Spinal cord (tissue), 10 donors: ENCODE data around the gene OTUB2. TPM values are rescaled to one million over a fixed set of nuclear protein-coding genes. Genes with fewer than 3 reads are reported as not detected.

Experiments used
- DNase-seq, 6 donors: peaks; one replicate each; pipeline versions ENCODE4 v3.0.0 to v3.0.0-alpha.2; 2013 to 2015; ENCODE audit warnings: low spot score in 6 of 6, low read depth in 4 of 6
- H3K27ac ChIP-seq: one replicate; pipeline ENCODE4 v1.5.1; 2013; ENCODE audit warnings: low read depth, low read length, control low read depth
- H3K27me3 ChIP-seq: one replicate; pipeline ENCODE4 v1.6.1; 2013; ENCODE audit warnings: low read length; ENCODE audit not compliant: control insufficient read depth, insufficient read depth
- H3K36me3 ChIP-seq: one replicate; pipeline ENCODE4 v1.6.1; 2013; ENCODE audit warnings: low read length; ENCODE audit not compliant: control insufficient read depth, insufficient read depth
- H3K4me1 ChIP-seq: one replicate; pipeline ENCODE4 v1.6.1; 2013; ENCODE audit warnings: low read length; ENCODE audit not compliant: control insufficient read depth, insufficient read depth
- H3K4me3 ChIP-seq: one replicate; pipeline ENCODE4 v1.5.1; 2013; ENCODE audit warnings: low read depth, low read length, control low read depth
- H3K9me3 ChIP-seq: one replicate; pipeline ENCODE4 v1.6.1; 2013; ENCODE audit warnings: low read length; ENCODE audit not compliant: control insufficient read depth, insufficient read depth
- WGBS: methylation state at CpG from one replicate; pipeline ENCODE4 v1.1.5; 2013; ENCODE audit warnings: missing lambda C conversion rate; ENCODE audit not compliant: insufficient coverage; 5-methylcytosine and 5-hydroxymethylcytosine counted together
- polyA plus RNA-seq, 2 donors: library from polyadenylated mRNA; unstranded; fragments of 120-200 nt; gene quantifications; one replicate each; pipeline ENCODE4 v1.2.1, GENCODE V29; 2013; ENCODE audit not compliant: insufficient read length in 2 of 2
- total RNA-seq, 2 donors: library from RNA; depleted of rRNA in 1 of 2; stranded (reverse); fragments of 120-200 nt in 1 of 2; fragments of >200 nt in 1 of 2; gene quantifications; one replicate each; pipeline versions ENCODE4 v1.2.3 to v1.2.4, GENCODE V29; 2013 to 2014
- donor health status: healthy.

The OTUB2 gene
- total and polyA plus RNA-seq, 4 donors = 3.6 to 5.8 (median 4.3) TPM

DNA sequence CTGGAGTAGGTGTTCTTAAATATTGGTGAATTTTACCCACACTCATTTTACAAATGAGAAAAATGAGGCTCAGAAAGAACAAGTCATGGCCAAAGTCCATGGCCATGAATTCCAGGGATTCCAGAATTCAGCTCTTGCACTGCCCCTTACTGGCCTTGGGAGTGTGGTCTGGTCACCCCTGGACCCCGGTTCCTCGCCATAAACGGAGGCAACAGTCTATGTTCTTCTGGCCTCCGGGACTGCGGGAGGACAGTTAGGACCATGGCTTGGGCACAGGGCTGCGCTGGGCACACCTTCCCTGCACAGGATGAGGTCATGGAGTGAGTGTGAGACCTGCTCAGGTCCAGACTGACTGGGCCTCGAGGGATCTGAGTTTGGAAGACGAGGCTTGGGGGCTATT, 22.1 kb upstream of the OTUB2 start:
- no peak for DNase-seq
- H3K4me1 ChIP-seq = peaks cover 14% of the 10 kb centered on the region
- H3K4me3 ChIP-seq = no peak overlapping the region
- peaks cover 3% of the 10 kb centered on the region for H3K36me3 ChIP-seq
- 90% methylated on average over 8 of the region's 8 CpGs for WGBS
- H3K9me3 ChIP-seq = no peaks in the 10 kb centered on the region
- no peak overlapping the region for H3K27ac ChIP-seq
- H3K27me3 ChIP-seq = peaks cover 4% of the 10 kb centered on the region

DNA sequence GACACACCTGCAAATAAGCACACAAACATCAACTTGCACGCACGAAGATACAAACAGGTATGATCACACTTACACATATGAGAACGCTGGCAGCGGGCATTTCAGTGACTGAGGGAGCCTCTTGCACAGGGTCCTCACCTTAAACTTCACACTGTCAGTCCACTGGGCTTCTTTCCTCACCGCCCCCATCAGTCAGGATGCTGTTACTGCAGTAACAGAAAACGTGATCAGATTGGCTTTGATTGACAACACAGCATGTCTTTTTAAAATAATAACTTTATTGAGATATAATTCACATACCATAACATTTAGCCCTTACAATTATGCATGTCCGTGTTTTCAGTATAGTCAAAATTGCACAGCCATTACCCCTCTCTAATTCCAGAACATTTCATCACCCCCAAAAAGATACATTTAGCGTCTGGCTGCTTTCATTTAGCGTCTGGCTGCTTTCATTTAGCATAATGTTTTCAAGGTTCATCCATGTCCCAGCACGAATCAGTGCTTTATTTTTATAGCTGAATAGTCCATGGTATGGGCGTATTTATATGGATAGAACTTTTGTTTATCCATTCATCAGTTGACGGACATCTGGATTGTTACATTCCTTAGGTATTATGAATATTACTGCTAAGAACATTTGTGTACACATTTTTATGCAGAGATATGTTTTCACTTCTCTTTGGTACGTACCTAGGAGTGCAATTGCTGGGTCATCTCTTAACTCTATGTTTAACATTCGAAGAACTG, 20.6 kb upstream of the OTUB2 start:
- H3K9me3 ChIP-seq = no peaks in the 10 kb centered on the region
- DNase-seq = peak in 1 of 6 donors; percentile 49
- peaks cover 4% of the 10 kb centered on the region for H3K27me3 ChIP-seq
- peaks cover 21% of the 10 kb centered on the region for H3K4me1 ChIP-seq
- H3K27ac ChIP-seq = no peak overlapping the region
- H3K36me3 ChIP-seq = peaks cover 2% of the 10 kb centered on the region
- 49% methylated on average over 8 of the region's 14 CpGs for WGBS
- no peak overlapping the region for H3K4me3 ChIP-seq

DNA sequence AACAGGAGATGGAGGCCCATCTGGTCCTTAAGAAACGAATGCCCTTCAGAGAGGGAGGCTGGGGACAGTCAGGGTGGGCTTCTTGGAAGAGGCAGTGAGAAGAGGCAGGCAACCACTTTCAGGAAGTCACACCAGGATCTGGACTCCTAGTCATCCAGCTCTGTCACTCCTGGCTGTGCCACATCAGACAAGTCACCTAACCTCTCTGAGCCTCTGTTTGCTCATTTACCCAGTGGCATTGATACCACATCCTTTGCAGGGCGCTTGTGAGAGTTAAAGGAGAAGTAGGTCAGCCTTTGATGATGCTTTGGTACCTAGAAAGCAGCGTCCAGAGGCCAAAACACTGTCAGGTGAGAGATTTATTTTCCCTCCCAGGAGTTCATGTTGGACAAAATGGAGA, 17.9 kb upstream of the OTUB2 start:
- H3K36me3 ChIP-seq = no peaks in the 10 kb centered on the region
- H3K27ac ChIP-seq = no peak overlapping the region
- no peaks in the 10 kb centered on the region for H3K9me3 ChIP-seq
- DNase-seq = no peak
- H3K27me3 ChIP-seq = no peaks in the 10 kb centered on the region
- 44% methylated on average over 1 of the region's 3 CpGs for WGBS
- H3K4me1 ChIP-seq = peaks cover 14% of the 10 kb centered on the region
- H3K4me3 ChIP-seq = no peak overlapping the region

DNA sequence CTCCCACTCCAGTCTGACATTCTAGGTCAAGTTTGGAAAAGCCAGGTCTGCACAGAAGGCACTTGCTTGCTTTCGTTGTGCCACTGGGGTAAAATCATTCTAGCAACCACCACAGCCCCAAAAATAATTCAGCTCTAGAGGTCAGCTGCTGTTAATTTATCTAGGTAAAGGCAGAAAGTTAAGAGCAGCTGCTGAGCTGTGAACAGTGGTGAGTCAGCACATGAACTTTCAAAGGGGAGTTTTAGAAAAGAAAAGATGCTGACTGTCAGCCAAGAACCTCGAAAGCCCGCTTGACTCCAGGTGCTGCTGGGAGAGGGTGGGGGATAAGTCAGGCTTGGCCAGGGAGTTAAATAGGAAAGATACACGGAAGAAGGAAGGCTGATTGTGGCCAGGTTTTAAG, 16.4 kb upstream of the OTUB2 start:
- DNase-seq = peak in 2 of 6 donors; percentile 43 to 67
- peaks cover 14% of the 10 kb centered on the region for H3K4me1 ChIP-seq
- 8% methylated on average over 3 of the region's 4 CpGs for WGBS

DNA sequence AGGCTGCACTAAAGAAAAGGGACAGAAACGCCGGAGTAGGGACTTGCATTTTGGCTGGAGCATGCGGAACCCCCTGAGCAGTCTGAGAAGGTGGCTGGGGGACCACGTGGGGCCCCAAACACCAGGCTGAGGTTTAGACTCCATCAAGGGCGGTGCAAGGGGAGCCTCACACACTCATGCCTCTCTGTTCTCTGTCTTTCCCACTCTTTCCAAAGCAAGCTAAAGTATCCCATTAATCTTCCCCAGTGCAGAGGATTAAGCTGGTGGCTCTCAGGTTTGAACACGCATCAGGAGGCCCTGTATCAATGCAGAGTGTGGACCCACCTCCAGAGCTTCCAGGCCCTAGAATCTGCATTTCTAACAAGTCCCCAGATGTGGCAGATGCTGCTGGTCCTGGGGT, 15.5 kb upstream of the OTUB2 start:
- H3K27ac ChIP-seq = no peak overlapping the region
- H3K4me1 ChIP-seq = peaks cover 14% of the 10 kb centered on the region
- no peaks in the 10 kb centered on the region for H3K27me3 ChIP-seq
- H3K36me3 ChIP-seq = no peaks in the 10 kb centered on the region
- DNase-seq = no peak
- WGBS = 98% methylated on average over 6 of the region's 6 CpGs
- H3K9me3 ChIP-seq = no peaks in the 10 kb centered on the region
- no peak overlapping the region for H3K4me3 ChIP-seq

More for the DNA sequence above, 16.4 kb upstream of the OTUB2 start:
- Histone ChIP-seq H3K9me3 (no peaks in the 10 kb centered on the region), H3K27me3 (no peaks in the 10 kb centered on the region), H3K36me3 (no peaks in the 10 kb centered on the region), H3K4me3 (no peak overlapping the region), H3K27ac (no peak overlapping the region)

DNA sequence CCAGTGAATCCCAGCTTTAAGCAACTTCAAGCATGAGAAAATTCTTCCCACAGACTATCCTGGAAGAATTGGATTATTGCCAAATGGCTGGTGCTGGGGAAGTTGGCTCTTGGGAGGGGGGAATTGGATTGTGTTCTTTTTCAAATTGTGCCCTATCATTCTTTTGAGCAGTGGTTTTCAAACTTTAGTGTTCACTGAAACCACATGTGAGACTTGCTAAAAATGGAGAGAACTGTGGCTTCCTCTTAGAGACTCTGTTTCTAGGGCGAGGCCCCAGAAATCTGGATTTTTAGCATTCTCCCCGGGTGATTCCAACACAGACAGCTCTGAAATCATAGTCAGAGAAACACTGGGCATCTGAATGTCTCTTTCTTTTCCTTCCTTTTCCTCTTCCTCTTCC, 14.3 kb upstream of the OTUB2 start:
- WGBS = 68% methylated on average over 2 of the region's 2 CpGs
- no peaks in the 10 kb centered on the region for H3K36me3 ChIP-seq

DNA sequence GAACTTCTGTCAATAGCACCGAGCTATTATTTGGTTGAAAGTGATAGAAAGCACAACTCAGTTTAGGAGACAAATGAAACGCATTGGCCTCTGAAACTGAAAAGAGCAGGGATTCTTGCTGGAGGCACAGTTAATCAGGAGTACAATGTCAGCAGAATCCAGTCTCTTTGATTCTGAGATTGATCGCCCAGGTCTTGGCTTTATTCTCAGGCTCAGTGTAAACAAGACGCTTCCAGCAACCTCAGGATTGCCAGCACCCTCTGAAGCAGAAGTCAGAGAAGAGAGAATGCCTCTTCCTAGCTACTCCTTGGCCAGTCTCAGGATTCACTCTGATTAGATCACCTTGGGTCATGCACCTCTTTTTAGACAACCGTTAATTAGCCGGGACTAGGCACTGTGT, 11.8 kb upstream of the OTUB2 start:
- 27% methylated on average over 6 of the region's 6 CpGs for WGBS
- Histone ChIP-seq H3K27ac (no peak overlapping the region), H3K9me3 (no peaks in the 10 kb centered on the region), H3K4me3 (no peak overlapping the region), H3K36me3 (no peaks in the 10 kb centered on the region), H3K4me1 (peaks cover 22% of the 10 kb centered on the region), H3K27me3 (no peaks in the 10 kb centered on the region)
- DNase-seq = peak in 3 of 6 donors; percentile 33 to 58 (median 49)

More for the DNA sequence above, 14.3 kb upstream of the OTUB2 start:
- Histone ChIP-seq H3K4me1 (peaks cover 21% of the 10 kb centered on the region), H3K27me3 (no peaks in the 10 kb centered on the region), H3K9me3 (no peaks in the 10 kb centered on the region), H3K4me3 (no peak overlapping the region), H3K27ac (no peak overlapping the region)
- DNase-seq = peak in 2 of 6 donors; percentile 39 to 73

DNA sequence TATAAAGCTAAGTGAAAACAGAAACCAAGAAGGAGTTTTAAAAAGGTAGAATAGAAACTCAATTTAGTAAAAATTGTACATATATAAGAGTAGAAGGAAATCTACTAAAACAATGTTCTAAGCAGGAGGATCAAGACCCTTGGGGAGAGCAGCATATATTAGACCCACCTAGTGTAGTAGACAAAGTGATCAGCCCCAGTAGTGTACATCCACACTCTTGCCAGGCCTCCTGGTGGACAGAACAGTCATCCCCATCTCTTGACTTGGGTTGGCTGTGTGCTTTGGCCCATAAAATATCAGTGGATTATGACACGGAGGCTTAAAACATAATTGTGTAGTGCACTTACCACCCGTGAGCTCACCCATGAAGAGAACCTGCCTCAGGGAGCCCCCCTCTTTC, 10.9 kb upstream of the OTUB2 start:
- 100% methylated on average over 2 of the region's 2 CpGs for WGBS
- H3K9me3 ChIP-seq = no peaks in the 10 kb centered on the region
- no peaks in the 10 kb centered on the region for H3K27me3 ChIP-seq
- H3K27ac ChIP-seq = no peak overlapping the region
- H3K4me3 ChIP-seq = no peak overlapping the region
- no peaks in the 10 kb centered on the region for H3K36me3 ChIP-seq
- no peak for DNase-seq
- peaks cover 15% of the 10 kb centered on the region for H3K4me1 ChIP-seq

DNA sequence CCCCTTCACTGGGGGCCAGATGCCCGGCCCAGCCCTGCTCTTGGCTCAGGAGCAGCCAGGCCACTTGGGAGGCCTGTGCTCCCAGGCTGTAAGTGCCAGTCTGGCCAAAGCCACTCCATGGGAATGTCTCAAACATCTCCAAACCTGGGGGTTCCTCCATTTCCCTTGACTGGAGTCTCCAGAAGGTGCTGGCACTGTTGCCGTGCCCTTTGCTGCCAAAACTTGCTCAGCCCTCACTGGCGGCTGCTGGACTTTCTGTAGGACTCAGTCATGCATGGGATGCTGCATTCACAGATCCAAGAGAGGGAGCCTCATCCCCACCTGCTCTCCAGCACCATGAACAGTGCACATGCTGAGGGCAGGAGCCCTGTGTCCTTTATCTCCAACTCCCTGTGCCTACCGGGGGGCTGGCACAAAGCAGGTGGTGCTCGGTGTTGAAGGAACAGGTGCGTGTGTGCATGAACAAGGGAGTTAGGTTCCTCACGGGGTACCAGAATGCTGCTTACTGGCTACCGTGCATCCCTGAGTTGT, 9.6 kb upstream of the OTUB2 start:
- Histone ChIP-seq H3K4me1 (peaks cover 8% of the 10 kb centered on the region), H3K36me3 (no peaks in the 10 kb centered on the region), H3K9me3 (no peaks in the 10 kb centered on the region), H3K4me3 (no peak overlapping the region), H3K27ac (no peak overlapping the region), H3K27me3 (no peaks in the 10 kb centered on the region)
- peak in 1 of 6 donors; percentile 43 for DNase-seq
- WGBS = 80% methylated on average over 8 of the region's 8 CpGs

DNA sequence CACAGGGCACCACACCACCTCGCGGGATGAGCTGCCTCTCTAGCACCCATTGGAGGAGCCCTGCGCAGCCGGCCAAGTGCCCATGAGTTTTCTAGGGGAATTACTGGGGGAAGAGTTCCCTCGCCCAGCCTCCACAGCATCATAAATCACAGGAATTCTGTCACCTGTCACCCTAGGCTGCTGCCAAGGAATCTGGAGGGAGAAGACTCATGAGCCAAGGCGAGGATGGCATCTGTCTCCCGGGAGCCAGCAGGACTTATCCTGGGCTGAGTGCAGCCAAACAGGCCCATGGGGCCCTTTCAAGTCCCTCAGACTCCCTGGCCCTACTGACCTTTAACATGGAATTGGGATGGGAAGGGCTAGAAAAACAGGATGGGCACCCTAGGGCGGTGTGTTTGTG, 7.8 kb upstream of the OTUB2 start:
- no peaks in the 10 kb centered on the region for H3K9me3 ChIP-seq
- H3K4me3 ChIP-seq = no peak overlapping the region
- H3K27me3 ChIP-seq = no peaks in the 10 kb centered on the region
- H3K27ac ChIP-seq = no peak overlapping the region
- DNase-seq = no peak
- peaks cover 8% of the 10 kb centered on the region for H3K4me1 ChIP-seq
- H3K36me3 ChIP-seq = no peaks in the 10 kb centered on the region
- WGBS = 44% methylated on average over 4 of the region's 8 CpGs
